ENCODE data around the gene PER1.

PER1 gene

GRCh38 chr17:8096541-8096940 lies 55.7 kb downstream of the PER1 start:
- DNase-seq (ENCODE audit: low spot score): no peak

GRCh38 chr17:8095361-8095760 lies 56.8 kb downstream of the PER1 start:
- DNase-seq (ENCODE audit: low spot score): no peak

GRCh38 chr17:8091033-8091687 lies 61.0 kb downstream of the PER1 start:
- no peak for DNase-seq (ENCODE audit: low spot score)

Data from hematopoietic multipotent progenitor cell treated with erythropoietin and hydrocortisone succinate and interleukin-3 and kit ligand, for 17 days (in vitro differentiated cells).